Measurements from ENCODE around the gene TRPM2.
"Not testable (repeated sequence)": the region's sequence is repeated elsewhere in the genome, so short reads cannot be mapped to it uniquely, and the experiment has no call there.

The TRPM2 gene

DNA sequence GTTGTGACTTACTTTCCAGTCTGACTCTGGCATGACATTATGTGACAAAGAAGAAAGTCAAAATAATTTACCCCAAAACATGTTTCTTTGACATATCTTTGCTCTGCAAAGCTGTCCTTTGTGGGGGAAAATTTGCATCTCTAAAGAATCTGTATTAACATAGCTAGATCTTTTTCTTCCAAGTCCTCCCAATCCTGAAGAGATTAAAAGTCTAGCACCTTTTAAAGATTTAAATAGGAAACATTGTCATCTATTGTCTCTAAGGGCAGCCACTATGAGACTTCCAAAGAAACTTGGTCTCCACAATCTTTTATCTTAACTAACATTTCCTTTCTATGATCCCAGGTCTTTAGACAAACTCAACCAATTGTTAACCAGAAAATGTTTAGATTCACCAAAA, 117.9 kb downstream of the TRPM2 start:
- no peak for DNase-seq

DNA sequence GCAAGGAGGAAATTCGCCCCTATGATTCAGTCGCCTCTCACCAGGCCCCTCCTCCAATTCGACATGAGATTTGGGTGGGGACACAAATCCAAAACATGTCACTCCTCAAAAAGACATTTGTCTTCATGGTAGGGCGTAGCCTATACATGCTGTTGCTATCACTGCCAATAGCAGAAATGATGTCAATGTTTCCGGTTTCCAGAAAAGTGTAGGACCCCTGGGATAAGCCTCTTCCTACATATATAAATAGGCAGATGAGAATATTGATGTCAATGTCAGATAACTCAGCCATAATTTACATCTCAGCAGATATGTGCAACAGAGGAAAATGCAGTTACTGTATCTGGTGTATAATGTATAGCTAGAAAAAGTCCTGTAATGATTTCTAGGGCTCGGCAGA, 118.6 kb downstream of the TRPM2 start:
- DNase-seq: no peak

DNA sequence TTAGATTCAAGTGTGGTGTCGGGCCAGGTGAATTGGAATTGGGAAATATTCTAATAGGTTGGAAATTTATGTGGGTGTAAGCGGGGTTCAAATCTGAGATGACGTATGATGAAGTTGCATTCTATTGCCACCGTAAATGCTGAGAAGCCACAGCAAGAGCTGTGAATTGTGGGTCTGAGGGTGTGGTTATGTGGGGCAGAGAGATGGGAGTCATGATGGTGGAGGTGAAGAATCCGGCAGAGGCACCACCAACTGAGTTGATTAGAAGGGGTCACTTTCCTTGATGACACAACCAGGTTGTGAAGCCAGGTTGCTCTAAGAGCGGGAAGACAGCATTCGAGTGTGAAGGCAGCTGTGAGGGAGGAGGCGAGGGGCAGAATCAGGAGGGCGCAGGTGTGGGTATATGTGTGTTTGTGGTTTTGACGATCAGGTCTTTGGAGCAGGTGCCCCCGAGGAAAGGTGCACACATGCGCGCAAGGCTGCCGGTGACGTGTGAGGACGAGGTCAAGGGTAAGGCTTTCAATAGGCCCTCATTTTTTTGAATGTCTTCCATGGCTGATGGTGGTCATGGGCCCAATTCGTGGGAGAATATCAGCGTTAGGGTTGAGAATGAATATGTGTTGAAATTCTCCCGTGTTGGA, 120.6 kb downstream of the TRPM2 start:
- no peak for DNase-seq

DNA sequence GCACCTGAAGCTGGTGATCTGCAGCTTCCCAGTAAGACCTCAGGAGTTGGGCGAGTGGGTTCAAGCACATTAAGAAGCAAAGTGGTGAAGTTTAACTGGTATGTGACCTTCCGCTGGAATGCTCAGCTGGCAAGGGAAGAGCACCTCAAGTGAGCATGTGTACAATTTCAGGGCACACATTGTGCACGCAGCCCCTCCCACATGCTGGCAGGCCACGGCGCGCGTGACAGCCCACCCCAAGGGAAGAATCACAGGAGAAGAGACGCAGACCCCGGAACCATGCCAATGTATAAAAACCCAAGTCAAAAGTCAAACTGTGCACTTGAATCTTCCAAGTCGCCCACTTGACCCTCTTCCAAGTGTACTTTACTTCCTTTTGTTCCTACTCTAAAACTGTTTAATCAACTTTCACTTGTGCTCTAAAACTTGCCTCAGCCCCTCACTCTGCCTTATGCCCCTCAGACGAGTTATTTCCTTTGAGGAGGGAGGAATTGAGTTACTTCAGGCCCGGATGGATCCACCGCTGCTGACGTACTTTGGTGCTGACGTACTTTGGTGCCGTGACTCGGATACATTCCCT, 121.9 kb downstream of the TRPM2 start:
- no peak for DNase-seq

DNA sequence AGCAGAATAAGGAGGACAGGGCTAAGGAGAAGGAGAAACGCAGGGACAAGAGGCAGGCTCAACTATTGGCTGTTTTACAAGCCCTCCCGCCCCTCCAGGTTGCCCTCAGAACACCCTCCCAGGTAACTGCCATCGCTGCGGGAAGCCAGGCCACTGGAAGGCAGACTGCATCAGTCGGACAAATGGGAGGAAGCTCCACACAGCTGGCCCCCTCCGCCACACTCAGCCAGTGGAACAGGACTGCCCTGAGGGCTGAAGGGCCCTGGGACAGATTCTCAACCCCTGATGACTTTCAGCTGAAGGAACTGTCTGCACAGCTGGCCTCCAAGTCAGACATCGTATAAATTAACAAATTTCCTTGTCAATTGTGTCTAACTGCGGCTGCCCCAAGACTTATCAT, 123.7 kb downstream of the TRPM2 start:
- no peak for DNase-seq

DNA sequence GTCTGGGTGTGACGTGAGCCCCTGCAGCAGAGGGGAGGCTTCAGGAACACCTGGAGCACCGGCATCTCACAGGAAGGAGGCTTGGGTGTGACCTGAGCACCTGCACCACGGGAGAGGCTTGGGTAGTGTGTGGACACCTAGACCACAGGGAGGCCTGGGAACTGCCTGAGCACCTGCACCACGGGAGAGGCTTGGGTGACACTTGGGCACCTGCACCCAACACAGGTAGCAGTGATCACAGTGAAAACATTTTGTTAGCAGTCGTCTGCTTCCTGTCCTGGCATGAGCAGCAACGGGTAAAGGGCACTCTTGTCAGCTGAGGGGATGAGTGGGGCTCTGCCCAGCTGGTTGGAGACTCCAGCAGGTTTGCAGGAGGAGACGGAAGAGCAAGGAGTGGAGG, 124.3 kb downstream of the TRPM2 start:
- no peak for DNase-seq

DNA sequence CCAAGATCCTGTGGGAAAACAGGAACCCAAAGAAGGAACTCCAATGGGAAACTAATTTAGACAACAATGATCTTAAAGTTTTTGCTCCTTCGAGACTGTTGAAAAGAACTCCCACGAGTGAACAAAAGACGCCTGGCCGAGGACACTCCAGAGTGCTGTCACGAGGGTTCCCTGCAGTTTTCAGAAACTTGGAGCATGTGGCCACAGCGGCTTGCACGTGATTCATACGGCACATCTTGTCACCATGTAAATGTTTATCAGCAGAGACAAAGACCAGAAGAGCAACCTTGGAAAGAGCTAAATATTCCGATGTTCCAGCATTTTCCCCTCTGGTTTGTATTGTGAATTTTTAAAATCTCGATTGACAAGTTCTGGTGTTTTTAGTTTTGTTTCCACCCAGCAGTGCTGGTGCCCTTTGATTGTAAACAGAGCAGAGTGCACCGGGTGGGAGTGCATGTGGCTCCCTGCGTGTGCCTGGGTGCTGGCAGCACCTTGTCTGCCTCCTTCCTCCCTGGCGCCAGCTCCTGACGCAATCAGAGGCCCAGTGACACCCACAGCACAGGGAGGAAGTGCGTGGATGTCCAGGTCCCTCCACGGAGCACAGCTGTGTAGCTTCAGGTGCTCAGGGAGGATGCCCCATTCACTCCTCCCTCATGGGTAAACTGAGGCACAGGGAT, 124.8 kb downstream of the TRPM2 start:
- no peak for DNase-seq

DNA sequence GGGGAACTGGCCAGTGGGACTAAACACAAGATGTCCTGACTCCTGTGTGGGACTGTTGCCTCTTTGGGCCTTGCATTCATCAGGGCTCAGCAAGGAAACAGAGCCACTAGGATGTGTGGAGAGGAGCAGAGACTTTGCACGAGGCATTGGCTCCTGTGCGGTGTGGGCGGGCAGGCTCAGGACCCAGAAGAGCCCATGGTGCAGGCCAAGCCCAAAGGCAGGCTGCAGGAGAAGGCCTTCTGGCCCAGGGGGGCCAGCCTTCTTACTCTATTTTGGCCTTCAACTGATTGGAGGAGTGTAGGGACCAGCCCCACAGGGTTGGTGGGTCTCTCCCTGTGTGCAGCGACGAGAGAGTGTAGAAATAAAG, 125.4 kb downstream of the TRPM2 start:
- DNase-seq: no peak

DNA sequence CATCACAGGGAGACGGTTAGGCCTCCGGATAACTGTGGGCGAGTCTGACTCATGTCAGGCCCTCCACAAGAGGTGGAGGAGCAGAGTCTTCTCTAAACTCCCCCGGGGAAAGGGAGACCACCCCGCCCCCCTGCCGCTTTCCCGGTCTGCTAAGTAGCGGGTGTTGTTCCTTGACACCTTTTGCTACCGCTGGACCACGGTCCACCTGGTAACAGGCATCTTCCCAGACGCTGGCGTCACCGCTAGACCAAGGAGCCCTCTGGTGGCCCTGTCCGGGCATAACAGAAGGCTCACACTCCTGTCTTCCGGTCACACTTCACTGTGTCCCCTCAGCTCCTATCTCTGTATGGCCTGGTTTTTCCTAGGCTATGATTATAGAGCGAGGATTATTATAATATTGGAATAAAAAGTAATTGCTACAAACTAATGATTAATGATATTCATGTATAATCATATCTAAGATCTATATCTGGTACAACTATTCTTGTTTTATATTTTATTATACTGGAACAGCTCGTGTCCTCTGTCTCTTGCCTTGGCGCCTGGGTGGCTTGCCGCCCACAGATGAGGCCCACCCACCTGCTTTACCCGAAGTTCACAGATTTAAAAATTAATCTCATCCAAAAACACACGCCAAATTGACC, 126.3 kb downstream of the TRPM2 start:
- DNase-seq: not testable (repeated sequence)

DNA sequence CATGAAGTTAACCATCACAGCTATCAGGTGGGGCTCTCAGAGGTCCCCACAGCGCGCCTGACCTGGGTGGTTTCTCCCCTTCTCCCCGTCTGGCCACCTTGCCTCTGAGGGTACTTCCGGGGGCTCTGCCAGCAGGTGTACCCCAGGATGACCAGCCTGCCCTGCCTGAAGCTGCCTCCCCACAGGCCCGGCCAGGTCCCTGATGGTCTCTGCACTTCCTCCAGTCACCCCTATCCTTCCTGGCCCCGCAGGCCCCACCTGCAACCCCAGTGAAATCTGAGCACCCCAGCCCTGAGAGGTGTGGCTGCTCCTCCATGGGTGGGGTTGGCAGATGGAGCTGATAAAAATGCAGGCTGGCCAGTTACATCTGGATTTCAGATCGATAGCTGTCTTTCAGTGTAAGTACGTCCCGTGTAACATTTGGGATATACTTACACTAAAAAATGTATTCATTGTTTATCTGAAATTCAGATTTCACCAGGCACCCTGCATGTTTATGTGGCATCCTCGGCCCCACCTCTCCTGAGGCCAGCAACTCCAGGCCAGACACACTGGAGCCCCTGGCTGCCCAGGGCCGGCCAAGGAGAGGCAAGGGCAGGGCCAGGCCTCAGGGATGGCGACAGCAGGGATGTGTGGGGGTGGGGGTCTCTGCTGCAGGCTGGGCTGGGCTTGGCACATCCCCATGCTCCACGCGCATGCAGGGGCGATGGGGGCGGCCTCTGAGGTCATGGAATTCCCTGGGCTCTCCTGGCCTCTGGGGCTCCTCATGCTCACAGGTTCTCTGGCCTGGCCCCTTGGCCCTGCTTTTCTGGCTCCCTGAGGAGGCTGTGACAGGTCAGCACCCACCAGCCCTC, 127.0 kb downstream of the TRPM2 start:
- DNase-seq: no peak

DNA sequence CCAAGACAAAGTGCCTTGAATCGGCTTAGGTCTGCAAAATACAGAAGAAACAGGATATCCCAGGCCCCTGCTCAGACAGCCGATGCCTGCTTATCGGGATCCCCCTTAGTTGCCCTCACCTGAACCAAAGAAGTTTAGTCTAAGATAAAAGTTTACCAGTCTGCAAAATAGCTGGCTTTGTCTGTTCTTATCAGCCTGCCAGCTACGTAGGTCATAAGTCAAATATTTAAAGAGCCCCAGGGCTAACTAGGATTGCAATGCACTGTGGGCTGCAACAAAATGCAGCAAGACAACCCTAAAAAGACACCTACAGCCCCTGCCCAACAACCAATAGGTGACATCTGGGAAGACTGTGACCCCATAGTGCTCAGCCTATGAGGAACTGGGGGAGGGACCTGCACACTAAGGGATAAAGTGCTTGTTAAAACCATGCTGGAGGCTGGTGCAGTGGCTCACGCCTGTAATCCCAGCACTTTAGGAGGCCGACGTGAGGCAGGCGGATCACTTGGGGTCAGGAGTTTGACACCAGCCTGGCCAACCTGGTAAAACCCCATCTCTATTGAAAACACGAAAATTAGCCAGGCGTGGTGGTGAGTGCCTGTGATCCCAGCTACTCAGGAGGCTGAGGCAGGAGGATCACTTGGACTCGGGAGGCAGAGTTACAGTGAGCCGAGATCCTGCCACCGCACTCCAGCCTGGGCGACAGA, 129.3 kb downstream of the TRPM2 start:
- DNase-seq: no peak

DNA sequence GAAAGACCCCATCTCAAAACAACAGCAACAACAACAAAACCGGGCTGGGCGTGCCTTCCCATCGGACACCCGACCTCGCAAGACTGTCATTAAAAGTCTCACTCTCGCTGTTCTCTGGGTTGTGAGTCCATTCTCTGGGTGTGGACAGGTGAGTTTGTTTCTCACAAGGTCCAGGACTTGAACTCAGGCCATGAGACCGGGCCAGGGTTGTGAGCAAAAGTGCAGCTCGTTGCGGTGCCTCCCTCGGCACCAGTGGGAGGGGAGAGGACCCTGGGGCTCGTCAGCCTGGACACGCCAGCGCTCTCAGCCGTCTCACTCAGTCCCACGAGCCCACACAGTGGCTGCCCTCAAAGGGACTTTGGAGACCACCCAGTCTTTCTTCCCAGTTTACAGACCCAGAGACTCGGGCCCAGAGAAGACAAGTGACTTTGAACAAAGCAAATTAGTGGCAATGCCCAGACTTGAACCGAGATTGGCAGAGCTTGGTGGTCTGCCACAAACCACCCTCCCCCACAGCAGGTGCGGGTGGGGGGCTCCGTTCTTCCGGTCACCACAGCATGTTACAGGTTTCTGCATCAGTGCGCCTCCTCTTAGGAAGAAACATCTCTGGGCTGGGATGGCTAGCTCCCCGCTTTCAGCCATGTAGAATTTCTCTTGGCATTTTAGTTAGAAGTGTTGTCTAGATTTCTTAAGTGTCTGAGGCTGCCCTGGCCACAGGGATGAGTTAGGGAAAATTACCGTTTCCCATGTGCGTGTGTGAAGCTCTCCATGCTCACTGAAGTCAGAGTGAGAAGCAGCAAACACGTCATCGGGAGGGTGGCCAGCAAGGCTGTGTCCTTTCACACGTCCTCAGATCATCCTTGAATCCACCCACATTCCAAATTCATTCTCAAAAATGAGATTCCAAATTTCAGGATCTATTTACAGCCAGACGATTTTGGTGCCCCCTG, 130.1 kb downstream of the TRPM2 start:
- DNase-seq: no peak

DNA sequence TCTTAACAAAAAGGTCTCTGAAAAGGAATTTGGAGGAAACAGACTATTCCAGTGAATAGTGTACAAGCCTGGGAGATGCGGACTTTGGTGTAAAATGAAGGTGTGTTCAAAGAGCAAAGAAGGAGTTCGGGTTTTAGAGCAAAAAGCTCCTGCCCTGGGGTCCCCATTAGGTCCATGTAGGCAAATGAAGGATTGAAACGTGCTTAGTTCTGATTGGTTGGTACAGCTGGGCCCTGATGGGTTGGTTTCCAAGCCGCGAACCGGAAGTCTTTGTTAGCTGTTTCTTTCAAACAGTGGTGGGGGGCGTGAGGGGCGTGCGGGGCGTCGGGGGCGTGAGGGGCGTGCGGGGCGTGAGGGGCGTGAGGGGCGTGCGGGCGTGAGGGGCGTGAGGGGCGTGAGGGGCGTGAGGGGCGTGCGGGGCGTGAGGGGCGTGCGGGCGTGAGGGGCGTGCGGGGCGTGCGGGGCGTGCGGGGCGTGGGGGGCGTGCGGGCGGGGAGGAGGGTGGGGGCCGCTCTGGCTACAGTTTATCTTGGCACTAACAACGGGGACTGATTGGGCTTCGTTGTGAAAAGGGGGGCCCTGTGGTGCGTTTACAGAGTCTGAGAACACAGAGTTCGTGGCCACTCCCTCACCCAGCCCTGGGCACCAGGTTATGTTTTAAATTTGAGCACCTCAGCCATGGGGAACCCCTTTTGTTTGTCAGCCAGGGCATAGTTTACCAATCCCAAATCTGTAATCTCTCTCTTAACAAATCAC, 131.3 kb downstream of the TRPM2 start:
- DNase-seq: no peak

DNA sequence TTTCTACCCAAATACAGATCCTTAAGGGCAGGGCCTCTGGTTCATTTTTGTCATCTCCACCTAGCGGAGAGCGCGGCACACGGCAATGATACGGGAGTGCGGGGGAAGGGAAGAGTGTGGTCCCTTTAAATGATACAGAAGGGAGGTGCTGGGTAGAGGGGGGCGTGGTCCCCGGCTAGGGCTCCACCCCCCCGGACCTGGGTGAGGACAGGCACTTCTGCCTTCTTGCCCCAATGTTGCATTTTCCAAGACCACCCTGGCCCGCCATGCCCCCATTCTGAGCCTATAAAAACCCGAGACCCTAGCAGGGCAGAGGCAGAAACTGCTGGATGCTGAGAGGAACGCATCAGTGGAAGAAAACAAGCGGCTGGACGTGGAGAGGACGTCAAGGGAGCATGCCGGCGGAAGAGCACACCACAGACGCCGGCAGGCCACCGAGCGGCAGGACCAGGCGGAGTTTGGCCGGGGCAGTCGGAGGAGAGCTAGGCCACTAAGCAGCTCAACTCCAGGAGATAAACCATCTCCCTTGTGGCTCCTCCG, 131.9 kb downstream of the TRPM2 start:
- no peak for DNase-seq

DNA sequence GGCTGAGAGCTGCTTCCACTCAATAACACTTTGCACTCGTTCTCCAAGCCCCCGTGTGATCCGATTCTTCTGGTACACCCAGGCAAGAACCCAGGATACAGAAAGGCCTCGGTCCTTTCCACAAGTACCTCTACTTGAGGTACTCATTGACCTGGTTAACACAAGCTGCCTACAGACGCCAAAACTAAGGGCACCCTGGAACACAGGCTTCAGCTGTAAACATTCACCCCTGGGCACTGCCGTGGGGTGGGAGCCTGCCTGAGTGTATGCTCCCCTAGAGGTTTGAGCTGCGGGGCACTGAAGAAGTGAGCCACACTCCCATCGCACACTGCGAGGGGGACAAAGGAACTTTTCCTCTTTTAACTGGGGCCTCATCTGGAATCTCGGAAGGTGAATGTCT, 132.4 kb downstream of the TRPM2 start:
- DNase-seq: no peak

DNA sequence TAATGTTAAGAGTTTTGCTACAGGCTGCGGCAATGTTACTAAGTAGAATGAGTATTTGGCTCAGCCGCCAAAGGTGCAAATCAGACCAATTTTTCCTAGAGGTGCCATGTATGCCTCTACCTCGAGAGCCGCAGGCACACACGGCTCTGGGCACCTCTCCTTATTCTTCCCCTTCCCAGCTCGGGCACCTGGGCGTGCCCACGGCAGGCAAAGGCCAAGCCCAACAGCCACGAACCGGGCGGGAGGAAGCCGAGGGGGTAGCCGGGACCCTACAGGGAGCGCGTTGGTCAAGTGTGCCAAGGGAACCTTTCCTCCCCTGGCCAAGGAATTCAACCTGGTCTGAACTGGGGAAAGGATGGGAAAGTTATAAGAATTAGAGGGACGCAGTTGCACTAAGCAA, 132.9 kb downstream of the TRPM2 start:
- no peak for DNase-seq

DNA sequence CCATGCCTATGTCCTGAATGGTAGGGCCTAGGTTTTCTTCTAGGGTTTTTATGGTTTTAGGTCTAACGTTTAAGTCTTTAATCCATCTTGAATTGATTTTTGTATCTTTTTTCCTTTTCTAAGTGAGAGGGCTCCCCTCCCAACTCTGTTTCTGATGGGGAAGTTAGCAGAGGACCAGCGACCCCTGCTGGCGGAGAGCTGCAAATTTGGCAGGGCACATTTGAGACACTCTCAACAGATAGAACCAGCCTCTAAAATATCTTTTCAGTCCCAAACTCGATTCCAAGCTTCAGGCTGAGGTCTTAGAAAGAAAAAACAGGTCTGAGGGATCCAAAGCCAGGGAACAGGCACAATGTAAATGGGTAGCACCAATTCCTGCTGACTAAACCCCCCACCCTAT, 134.4 kb downstream of the TRPM2 start:
- DNase-seq: no peak

DNA sequence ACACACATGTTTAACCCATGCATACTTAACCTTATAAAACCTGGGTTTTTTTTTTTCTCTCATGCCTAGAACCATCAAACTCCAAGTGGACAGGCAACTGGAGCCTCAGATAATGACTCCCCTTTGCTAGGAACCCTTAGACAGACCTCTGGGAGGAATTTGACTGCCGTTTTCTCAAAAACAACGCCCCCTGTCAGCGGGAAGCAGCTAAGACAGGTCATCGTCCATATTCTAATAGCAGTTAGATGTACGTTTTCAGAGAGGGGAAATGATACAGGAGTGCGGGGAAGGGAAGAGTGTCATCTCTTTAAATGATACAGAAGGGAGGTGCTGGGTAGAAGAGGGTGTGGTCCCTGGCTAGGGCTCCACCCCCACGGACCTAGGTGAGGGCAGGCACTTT, 136.5 kb downstream of the TRPM2 start:
- no peak for DNase-seq

DNA sequence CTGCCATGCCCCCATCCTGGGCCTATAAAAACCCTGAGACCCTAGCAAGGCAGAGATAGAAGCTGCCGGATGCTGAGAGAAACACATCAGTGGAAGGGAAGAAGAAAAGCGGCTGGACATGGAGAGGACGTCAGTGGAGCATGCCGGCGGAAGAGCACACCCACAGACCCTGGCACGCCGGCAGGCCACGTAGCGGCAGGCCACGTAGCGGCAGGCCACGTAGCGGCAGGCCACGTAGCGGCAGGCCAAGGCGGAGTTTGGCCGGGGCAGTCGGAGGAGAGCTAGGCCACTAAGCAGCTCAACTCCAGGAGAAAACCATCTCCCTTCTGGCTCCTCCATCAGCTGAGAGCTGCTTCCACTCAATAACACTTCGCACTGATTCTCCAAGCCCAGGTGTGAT, 137.0 kb downstream of the TRPM2 start:
- no peak for DNase-seq

DNA sequence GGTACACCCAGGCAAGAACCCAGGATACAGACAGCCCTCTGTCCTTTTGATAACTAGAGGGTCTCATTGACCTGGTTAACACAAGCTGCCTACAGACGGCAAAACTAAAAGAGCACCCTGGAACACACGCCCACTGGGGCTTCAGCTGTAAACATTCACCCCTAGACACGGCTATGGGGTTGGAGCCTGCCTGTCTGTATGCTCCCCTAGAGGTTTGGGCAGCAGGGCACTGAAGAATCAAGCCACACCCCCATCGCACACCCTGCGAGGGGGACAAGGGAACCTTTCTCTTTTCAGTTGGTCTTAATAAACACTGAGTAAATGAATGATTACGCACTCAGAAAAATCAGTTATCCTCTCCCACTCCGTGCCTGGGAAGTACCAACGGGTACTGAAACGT, 137.4 kb downstream of the TRPM2 start:
- DNase-seq: no peak
